NCI-H82 treated with DMSO at 0.1 percent for 48 hours (cell line): Measurements from ENCODE around the gene RGS7.
"Not testable (repeated sequence)": the region's sequence is repeated elsewhere in the genome, so short reads cannot be mapped to it uniquely, and the experiment has no call there.

ENCODE experiments used
- DNase-seq: peaks from one replicate; lab custom pipeline; 2025; ENCODE audit not compliant: unreplicated experiment; lab: John Stamatoyannopoulos, UW

RGS7 gene

DNA sequence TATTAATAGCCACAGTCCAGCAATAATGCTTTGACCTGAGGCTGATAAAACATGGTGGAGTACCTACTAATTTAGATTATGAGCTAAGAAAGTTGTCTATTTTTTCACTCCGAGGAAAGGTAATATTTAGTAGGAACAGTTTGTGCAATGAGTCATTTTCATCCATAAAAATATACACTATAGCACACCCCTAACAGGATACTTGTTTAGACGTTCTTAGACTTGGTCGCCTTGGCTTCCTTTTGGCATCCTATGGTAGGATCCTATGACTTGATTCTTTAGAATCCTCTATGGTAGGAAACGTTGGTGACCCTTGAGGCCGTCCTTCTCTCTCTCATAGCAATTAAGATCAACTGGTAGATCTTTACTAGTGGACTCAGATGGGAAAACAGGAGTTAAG is 81.8 kb downstream of the RGS7 start:
- DNase-seq: no peak

DNA sequence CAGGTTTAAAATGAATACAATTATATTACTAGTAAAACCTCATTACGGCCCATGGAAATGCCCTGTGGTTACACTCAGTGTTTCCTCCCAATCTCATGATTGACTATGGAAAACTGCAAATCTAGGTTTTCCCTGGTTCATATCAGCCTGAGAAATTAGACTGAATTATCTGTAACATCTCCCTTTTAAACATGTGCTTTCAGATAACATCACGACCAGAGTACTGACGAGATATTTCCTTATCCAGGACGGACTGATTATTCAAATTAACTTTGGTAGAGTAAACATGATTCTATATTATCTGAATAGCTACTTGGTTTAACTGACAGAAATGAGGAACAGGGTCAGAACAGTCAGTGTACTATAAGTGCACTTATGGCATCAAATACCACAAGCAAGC is 82.3 kb downstream of the RGS7 start:
- DNase-seq: no peak

DNA sequence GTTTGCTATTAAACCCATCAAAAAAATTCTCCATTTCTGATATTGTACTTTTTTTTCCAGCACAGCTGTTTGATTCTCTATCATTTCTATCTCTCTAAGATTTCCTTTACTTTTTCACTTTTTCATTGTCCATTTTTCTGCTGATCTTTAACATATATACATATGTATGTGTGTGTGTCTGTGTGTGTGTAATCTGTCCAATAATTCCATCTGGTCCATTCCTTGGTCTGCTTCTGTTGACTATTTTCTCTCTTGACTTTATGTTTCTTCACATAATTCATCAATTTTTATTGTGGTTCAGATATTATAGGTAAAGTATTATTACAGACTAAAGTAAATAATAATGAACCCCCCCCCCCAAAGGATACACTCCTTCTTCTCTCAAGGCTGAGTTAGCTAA is 84.2 kb downstream of the RGS7 start:
- DNase-seq: no peak

DNA sequence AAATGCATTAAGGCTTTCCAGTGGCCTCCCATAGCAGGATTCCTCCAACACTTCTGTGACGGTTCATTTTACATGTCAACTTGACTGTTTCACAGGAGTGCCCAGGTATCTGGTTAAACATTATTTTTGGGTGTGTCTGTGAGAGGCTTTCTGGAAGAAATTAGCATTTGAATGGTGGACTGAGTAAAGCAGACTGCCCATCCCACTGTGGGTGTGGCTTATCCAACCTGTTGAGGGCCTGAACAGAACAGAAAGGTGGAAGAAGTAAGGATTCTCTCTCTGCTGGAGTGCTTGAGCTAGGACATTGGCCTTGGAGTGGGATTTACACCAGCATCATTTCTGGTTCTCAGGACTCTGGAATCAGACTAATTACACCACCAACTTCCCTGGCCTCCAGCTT is 85.6 kb downstream of the RGS7 start:
- DNase-seq: no peak

DNA sequence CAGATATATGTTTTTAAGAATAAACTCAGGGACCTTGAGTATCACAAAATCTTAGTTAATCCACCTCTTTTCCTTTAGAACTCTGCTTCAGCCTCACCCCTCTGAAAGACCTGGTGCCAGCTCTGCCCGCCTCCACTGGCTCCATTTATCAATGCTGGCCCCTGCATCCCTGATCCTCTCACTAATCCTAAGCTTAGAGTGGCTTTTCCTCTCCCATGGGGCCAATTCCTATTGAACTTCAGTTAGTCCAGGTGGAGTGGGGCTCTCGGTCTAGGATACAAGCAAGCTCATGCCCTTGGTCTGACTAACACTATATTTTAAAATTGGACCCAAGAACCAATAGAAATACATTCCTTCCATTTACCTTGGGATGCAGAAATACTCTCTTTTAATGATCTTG is 87.0 kb downstream of the RGS7 start:
- DNase-seq: peak; percentile 97

DNA sequence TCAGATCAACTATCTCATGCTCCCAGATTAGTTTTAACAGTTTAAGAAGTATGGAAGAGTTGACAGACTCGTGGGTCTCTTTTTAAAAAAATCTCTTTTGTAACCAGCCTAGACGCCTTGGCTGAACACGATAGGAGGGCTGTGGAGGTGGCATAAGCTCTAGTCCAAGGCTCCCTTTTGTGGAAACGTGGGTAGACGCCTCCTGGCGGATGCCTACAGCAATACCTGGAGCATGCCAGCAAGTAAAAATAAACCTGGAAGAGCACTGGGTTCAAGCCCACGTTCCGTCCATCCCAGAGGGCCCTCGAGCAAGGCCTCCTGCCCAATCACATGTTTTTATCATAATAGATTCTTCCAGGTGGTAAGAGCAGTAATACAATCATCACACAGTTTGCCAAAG is 87.9 kb downstream of the RGS7 start:
- no peak for DNase-seq

DNA sequence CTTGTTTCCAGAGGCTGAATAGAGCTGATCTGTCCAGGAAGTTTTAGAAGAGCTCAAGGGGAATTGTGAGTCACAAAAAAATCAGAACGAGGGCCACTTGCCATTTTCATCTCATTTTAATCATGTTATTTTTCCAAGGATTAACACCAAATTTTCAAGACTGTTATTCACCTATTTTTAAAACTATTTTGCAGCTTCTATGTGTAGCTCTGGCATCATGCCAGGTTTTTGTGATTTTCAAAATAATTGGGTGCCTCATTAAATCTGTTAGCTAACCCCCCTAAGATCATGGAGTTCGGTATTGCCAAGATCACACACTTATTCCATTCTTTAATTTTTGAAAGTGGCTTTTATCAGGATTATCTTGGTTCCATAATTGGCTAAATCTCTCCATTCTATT is 90.9 kb downstream of the RGS7 start:
- DNase-seq: no peak

DNA sequence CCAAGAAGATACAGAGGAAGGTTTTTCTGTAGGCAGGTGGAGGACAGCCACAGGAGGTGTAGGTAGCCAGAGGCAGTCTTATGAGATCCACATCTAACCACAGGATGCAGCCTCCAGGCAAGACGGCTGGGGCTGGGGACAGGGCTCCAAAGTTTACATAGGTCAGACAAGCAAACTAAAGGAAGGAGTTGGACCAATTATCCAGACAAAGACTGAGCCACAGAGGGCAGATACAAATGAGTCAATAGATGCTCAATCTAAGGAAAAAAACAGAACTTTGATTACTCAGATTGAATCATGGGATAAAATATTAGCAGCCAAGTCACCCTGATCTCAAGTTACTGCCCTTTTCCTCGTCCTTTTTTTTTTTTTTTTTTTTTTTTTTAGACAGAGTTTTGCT is 91.6 kb downstream of the RGS7 start:
- DNase-seq: no peak

DNA sequence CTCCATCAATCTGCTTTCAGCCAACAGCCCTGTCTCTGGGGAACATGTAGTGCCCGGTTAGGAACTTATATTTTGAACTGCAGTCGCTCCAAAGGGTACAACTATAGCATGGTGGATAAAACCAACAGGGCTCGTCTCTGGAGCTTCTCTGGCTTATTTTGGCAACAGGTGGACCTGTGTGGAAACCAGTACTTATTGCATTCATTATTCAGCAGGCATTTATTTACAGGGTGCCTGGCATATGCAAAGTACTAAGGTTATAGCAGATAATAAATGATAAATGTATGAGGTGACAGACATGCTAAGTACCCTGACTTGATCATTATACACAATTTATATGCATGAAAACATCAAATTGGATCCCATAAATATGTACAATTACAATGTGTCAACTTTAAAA is 93.7 kb downstream of the RGS7 start:
- no peak for DNase-seq

DNA sequence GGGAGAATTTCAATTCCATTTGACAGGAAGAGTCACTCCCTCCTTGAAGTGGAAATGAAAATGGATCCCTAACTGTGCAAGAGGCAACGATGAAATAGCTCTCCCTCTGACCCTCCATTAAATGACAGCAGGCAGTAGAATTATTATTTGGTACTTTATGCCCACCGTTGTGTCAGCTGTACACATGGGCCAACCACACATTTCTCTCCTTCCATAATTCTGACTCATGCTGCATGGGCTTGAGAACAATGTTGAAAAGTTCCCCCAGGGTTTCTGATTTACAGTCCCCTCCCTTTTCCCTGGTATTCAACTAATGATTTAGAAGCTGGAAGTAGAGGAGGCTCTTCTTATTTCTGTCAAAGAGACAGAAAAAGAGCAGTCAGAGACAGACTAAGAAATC is 103.5 kb downstream of the RGS7 start:
- no peak for DNase-seq

DNA sequence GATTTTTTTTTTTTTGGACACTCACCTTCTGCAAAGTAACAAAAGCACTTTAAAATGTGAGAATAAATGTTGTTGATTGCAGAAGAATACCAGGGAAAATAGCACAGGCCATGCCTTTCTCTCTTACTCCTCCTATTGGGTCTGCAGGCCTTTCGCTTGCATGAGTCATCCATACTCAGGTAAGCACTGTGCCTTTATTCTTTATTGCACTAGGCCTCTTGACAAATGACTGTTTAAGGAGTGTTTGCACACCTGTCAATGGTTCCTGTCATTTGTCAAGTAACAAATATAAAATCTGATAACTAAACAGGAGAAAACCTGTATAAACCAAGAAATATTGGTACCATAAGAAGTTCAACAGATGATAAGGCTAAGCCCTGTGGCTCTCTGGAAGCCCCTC is 106.5 kb downstream of the RGS7 start:
- no peak for DNase-seq

DNA sequence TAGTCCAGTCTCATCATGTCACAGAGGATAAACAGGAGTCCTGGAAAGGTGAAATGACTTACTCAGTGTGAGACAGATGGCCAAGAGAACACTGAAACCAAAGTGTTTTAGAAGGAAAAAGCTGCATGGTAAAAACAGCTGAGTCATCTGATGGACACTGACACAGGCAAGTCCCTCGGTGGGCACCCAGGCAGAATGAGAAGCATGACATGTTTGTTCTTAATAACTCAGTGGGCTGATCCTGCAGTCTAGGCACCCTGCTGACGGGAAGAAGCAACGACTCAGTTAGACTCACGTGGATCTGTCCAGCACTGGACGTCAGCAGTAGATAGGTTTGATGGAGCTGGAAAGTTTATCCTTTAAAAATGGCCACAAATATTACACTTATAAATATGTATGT is 116.9 kb downstream of the RGS7 start:
- DNase-seq: no peak

DNA sequence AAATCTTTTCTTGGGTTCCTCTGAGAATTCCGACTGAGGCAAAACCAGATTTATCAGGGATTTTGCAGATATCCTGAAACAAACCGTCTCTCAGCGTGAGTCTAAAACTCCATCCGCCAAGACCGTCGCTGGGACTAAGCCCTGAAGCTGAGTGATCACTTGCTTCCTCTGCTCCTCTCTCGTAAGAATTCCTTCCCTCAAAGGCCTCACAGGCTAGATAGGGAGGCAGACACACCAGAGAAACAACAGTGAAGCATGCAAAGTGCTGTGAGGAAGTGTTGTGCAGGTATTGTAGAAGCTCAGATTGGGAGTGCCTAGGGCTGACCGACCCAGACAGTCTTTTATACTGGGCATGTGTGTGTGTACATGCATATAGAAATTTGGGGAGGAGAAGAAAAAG is 119.1 kb downstream of the RGS7 start:
- no peak for DNase-seq

DNA sequence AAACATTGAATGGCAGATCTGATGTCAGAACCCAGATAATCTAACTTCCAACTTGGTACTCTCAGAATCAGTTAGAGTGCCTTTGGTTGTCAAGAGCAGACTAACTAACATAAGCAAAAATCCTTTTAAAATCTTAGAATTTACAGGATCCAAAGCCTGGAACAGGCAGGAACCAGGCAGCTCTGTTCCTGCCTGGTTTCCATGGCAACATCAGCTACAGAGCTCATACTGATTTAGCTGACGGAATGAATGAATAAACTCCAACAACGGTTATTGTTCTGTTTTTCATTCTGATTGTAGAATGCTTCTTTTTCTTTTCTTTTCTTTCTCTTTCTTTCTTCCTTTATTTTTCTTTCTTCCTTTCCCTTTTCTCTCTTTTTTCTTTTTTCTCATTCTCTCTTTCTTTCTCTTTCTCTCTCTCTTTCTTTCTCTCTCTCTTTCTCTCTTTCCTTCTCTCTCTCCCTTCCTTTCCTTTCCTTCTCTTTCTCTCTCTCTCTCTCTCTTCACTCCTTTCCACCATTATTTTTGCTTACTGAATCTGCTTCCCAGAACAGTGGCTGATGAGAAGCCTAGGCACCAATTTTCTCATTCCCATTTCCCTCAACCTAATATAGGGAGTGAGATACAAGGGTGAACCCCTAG is 121.6 kb downstream of the RGS7 start:
- DNase-seq: no peak

DNA sequence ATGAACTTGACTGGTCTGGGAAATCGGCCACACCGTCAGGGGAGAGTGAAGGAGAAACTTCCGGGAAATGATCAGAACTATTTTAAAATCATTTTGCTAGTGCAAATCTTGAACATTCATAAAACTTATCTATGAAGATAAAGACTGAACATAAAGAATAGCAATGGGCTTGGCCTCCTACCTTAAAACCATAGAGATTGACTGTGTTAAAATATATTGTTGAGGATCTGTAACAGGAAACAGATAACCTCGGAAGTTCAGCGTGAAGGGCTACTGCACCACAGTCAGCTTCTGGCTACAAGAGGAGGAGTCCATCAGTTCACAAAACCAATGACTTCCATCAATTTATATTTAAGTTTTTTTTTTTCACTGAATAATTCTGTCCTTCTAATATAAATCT is 127.3 kb downstream of the RGS7 start:
- no peak for DNase-seq

DNA sequence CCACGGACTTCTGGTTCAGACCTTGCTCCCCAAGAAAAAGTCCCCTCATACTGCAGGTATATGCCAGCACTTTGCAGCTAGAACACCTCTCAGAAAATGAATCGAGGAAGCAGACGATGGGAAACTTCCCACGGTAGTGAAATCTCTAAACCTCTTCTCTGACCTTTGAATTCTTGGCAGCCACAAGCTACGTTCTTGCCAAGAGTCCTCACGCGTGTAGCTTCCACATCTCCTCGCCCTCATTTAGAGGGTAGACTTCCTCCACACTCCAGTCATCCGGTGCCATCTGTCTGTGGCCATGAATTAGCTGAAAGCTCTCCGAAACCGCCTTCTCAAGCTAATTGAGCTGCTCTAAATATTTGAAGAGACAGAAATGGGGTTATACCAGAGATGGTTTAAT is 127.8 kb downstream of the RGS7 start:
- DNase-seq: no peak

DNA sequence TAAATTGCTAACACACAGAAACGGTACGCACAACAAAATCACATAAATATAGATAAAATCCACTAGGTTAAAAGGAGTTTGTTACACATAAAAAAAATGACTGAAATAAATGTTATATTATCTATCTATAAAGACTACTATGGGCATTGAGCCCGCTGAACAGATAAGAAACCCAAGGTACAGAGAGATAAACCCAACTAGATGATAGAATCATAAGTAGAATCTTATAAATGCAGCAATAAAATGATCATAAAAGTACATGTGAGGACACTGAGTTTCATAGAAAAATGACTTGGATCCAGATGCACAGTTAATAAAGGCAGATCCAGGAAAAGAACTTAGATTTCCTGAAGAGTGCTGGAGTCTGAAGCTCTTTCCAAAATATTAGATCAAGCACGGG is 128.7 kb downstream of the RGS7 start:
- no peak for DNase-seq

DNA sequence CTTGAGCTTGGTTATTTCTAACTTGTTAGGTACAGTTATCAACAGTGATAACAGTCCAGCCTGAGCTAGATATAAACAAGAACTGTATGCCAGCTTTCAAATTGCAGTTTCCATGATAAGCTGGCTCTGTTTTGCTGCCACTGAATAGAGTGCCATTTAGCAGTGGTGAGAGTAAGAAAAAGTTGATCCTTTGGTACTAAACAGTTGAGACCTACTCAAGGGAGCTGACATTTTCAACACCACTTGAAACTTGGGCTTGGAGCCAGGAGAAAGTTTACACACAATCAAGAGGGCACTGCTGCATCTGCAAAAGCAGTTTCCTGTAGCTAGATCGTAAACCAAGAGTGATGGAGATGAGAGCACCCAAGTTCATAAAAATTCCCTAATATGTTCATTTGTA is 131.3 kb downstream of the RGS7 start:
- no peak for DNase-seq

DNA sequence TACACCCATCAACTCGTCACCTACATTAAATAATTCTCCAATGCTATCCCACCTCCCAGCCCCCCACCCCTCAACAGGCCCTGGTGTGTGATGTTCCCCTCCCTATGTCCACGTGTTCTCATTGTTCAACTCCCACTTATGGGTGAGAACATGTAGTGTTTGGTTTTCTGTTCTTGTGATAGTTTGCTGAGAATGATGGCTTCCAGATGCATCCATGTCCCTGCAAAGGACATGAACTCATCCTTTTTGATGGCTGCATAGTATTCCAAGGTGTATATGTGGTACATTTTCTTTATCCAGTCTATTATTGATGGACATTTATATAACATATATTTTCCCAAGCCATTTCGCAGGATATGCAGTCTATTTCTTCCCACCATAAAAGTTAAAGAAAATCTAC is 132.8 kb downstream of the RGS7 start:
- not testable (repeated sequence) for DNase-seq

DNA sequence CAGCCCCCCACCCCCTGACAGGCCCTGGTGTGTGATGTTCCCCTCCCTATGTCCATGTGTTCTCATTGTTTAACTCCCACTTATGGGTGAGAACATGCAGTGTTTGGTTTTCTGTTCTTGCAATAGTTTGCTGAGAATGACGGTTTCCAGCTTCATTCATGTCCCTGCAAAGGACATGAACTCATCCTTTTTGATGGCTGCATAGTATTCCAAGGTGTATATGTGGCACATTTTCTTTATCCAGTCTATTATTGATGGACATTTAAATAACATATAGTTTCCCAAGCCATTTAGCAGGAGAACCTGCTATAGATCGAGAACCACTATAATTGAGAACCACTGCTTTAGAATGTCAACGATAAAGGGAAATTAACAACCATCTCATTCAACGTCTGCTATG is 134.2 kb downstream of the RGS7 start:
- not testable (repeated sequence) for DNase-seq

DNA sequence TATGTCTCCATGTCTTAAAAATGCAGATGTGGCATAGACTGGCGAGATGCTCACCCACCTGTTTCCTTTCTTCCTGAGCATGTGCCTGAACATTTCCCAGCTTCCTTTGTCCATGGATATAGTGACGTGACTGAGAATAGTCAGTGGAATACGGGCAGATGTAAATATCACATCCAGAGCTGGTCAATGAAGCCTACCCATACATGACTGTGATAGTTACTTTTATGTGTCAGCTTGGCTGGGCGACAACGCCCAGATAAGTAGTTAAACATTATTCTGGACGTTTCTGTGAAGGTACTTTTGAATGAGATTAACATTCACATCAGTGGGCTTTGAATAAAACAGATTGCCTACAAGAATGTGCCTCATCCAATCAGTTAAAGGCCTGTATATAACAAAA is 135.7 kb downstream of the RGS7 start:
- DNase-seq: no peak

DNA sequence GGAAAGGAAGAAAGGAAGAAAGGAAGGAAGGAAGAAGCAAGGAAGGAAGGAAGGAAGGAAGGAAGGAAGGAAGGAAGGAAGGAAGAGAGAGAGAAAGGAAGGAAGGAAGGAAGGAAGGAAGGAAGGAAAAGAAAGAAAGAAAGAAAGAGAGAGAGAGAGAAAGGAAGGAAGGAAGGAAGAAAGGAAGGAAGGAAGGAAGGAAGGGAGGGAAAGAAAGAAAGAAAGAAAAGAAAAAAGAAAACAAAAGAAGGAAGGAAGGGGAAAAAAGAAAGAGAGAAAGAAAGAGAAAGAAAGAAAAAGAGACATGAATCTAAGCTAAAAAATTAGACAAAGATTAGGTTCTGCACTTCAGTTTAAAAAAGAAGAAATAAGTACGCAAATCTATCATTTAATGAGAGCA is 136.1 kb downstream of the RGS7 start:
- not testable (repeated sequence) for DNase-seq

DNA sequence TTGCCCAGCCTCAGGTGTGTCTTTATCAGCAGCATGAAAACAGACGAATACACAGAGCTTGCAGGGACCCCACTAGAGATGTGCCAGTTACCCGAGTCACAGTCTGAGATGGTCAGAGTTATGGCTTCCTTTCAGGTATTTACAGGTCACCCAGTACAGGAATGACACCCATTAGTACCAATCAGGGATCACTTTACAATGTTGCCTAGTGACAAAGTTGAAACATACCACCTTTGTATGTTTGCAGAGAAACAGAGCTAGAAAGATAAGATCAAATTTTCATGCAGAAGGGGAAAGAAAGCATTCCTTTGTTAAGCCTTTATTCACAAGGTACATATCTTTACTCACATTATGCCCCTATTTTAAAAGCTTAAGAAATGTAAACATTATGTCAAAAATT is 137.6 kb downstream of the RGS7 start:
- DNase-seq: no peak

DNA sequence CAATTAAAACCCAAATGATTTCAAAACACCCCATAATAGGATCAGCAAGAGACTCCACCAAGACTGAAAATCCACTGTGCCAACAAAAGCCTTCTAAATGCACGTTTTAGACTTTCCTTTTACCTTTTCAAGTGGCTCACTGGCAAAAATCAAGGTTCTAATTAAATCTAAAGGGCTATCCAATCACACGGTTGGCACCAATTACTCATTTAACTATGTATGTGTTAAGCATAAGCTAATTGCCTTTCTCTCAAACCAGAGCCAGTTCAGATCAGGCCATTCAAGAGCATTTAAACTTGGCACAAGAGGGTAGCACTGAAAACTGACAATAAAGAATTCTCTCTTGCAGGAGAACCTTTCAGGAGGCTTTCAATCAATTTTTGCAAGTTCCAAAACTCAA is 139.5 kb downstream of the RGS7 start:
- DNase-seq: no peak
